ENCODE results near the gene CELSR3.

Gene CELSR3

GRCh38 chr3:48599077-48599501 is 63.6 kb downstream of the CELSR3 start:
- no peak overlapping the region for H3K4me3 ChIP-seq (ENCODE audit: low read depth, low read length)
- DNase-seq (ENCODE audit: low read depth): no peak

GRCh38 chr3:48598323-48599076 is 64.2 kb downstream of the CELSR3 start:
- DNase-seq (ENCODE audit: low read depth): peak; percentile 36
- no peak for TF ChIP-seq MYC (IDR thresholded peaks at IDR 0.05; ENCODE audit: low read depth, low read length)
- TF ChIP-seq POLR2A (IDR thresholded peaks at IDR 0.05; ENCODE audit: extremely low read depth, insufficient read length): no peak
- no peak for TF ChIP-seq CTCF (IDR thresholded peaks at IDR 0.05; ENCODE audit: low read depth, low read length)
- TF ChIP-seq MAX (IDR thresholded peaks at IDR 0.05; ENCODE audit: low read depth, low read length): no peak
- no peak overlapping the region for H3K4me3 ChIP-seq (ENCODE audit: low read depth, low read length)

More at GRCh38 chr3:48599077-48599501, 63.6 kb downstream of the CELSR3 start:
- TF ChIP-seq MAX (IDR thresholded peaks at IDR 0.05; ENCODE audit: low read depth, low read length): no peak
- TF ChIP-seq POLR2A (IDR thresholded peaks at IDR 0.05; ENCODE audit: extremely low read depth, insufficient read length): no peak
- no peak for TF ChIP-seq CTCF (IDR thresholded peaks at IDR 0.05; ENCODE audit: low read depth, low read length)
- TF ChIP-seq MYC (IDR thresholded peaks at IDR 0.05; ENCODE audit: low read depth, low read length): no peak

GRCh38 chr3:48597408-48597800 is 65.3 kb downstream of the CELSR3 start:
- no peak overlapping the region for H3K4me3 ChIP-seq (ENCODE audit: low read depth, low read length)
- TF ChIP-seq MAX (IDR thresholded peaks at IDR 0.05; ENCODE audit: low read depth, low read length): no peak
- TF ChIP-seq MYC (IDR thresholded peaks at IDR 0.05; ENCODE audit: low read depth, low read length): no peak
- TF ChIP-seq CTCF (IDR thresholded peaks at IDR 0.05; ENCODE audit: low read depth, low read length): no peak
- no peak for TF ChIP-seq POLR2A (IDR thresholded peaks at IDR 0.05; ENCODE audit: extremely low read depth, insufficient read length)
- no peak for DNase-seq (ENCODE audit: low read depth)

GRCh38 chr3:48596676-48597407 is 65.8 kb downstream of the CELSR3 start:
- no peak for TF ChIP-seq MAX (IDR thresholded peaks at IDR 0.05; ENCODE audit: low read depth, low read length)
- TF ChIP-seq MYC (IDR thresholded peaks at IDR 0.05; ENCODE audit: low read depth, low read length): no peak
- no peak for TF ChIP-seq POLR2A (IDR thresholded peaks at IDR 0.05; ENCODE audit: extremely low read depth, insufficient read length)
- TF ChIP-seq CTCF (IDR thresholded peaks at IDR 0.05; ENCODE audit: low read depth, low read length): no peak
- H3K4me3 ChIP-seq (ENCODE audit: low read depth, low read length): no peak overlapping the region
- DNase-seq (ENCODE audit: low read depth): no peak

- no peak for DNase-seq (ENCODE audit: low read depth)
- no peak overlapping the region for H3K4me3 ChIP-seq (ENCODE audit: low read depth, low read length)
- TF ChIP-seq MAX (IDR thresholded peaks at IDR 0.05; ENCODE audit: low read depth, low read length) (no peak), POLR2A (IDR thresholded peaks at IDR 0.05; ENCODE audit: extremely low read depth, insufficient read length) (no peak), MYC (IDR thresholded peaks at IDR 0.05; ENCODE audit: low read depth, low read length) (no peak), CTCF (IDR thresholded peaks at IDR 0.05; ENCODE audit: low read depth, low read length) (no peak)
Observed at GRCh38 chr3:48596157-48596556, 66.5 kb downstream of the CELSR3 start.

All from NB4 (cell line).